Esophagus (tissue), 2 donors: ENCODE results near the gene MED27. TPM values are rescaled to one million over a fixed set of nuclear protein-coding genes. Genes with fewer than 3 reads are reported as not detected.

Source experiments
- H3K27ac ChIP-seq, 2 donors: one replicate each; pipeline ENCODE4 v1.5.1; 2013; ENCODE audit warnings: low read depth in 2 of 2, mild to moderate bottlenecking in 2 of 2, inconsistent platforms in 1 of 2, low read length in 1 of 2, moderate library complexity in 1 of 2
- H3K27me3 ChIP-seq, 2 donors: one replicate each; pipeline ENCODE4 v1.6.1; 2013; ENCODE audit warnings: low read length in 2 of 2, control low read depth in 1 of 2, mild to moderate bottlenecking in 1 of 2; ENCODE audit not compliant: insufficient read depth in 2 of 2, control insufficient read depth in 1 of 2
- H3K36me3 ChIP-seq, 2 donors: one replicate each; pipeline ENCODE4 v1.6.1; 2013; ENCODE audit warnings: low read length in 1 of 2; ENCODE audit not compliant: control insufficient read depth in 2 of 2, insufficient read depth in 2 of 2
- H3K4me1 ChIP-seq, 2 donors: one replicate each; pipeline ENCODE4 v1.6.1; 2013; ENCODE audit warnings: low read length in 1 of 2; ENCODE audit not compliant: control insufficient read depth in 2 of 2, insufficient read depth in 2 of 2
- H3K4me3 ChIP-seq, 2 donors: one replicate each; pipeline ENCODE4 v1.5.1; 2013; ENCODE audit warnings: low read length in 2 of 2, mild to moderate bottlenecking in 2 of 2, low read depth in 1 of 2, moderate library complexity in 1 of 2
- H3K9me3 ChIP-seq, 2 donors: one replicate each; pipeline ENCODE4 v1.6.1; 2013; ENCODE audit warnings: mild to moderate bottlenecking in 2 of 2, low read depth in 1 of 2, low read length in 1 of 2, moderate library complexity in 1 of 2; ENCODE audit not compliant: control insufficient read depth in 2 of 2, insufficient read depth in 1 of 2
- WGBS, 2 donors: extraction: QIAGEN DNeasy Blood & Tissue Kit; methylation state at CpG; one replicate each; pipeline ENCODE4 v1.1.7; 2013; 5-methylcytosine and 5-hydroxymethylcytosine counted together
- polyA plus RNA-seq, 2 donors: library from polyadenylated mRNA; stranded (reverse); fragments of 200-250 nt; gene quantifications; one replicate each; pipeline ENCODE4 v1.2.3, GENCODE V29; 2013
- donor health status: healthy with polysubstance abuse.
- donor health status: Bipolar disorder and iron deficiency.

Gene MED27
- polyA plus RNA-seq, 2 donors: 6.1 to 19.2 TPM

- Histone ChIP-seq H3K9me3 (peaks cover 0 to 2% of the 10 kb centered on the region in 2 donors), H3K4me3 (no peak overlapping the region), H3K27me3 (no peaks in the 10 kb centered on the region), H3K27ac (no peak overlapping the region), H3K36me3 (no peaks in the 10 kb centered on the region), H3K4me1 (no peaks in the 10 kb centered on the region)
- 54 to 60% methylated on average over 9 of the region's 9 CpGs for WGBS, 2 donors
Measured at GRCh38 chr9:131826966-131827525, 252.6 kb downstream of the MED27 start.

DNA sequence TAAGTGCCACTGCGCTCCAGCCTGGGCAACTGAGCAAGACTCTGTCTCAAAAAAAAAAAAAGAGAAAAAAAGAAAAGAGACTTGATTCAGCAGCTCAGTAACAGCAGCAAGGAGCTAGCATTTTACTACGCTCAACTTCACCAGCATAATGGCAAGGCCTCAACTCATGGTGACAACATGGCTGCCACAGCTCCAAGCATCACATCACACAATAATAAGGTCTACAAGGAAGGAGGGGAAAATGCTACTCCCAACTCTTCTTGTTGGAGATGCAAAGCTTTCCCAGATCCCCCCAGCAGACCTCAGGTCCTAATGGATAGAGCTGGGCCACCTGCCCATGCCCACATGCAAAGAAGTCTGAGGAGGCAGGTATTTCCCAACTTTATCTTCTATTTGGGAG is 253.6 kb downstream of the MED27 start:
- Histone ChIP-seq H3K27ac (no peak overlapping the region), H3K4me1 (no peaks in the 10 kb centered on the region), H3K36me3 (no peaks in the 10 kb centered on the region), H3K27me3 (no peaks in the 10 kb centered on the region), H3K9me3 (no peaks in the 10 kb centered on the region), H3K4me3 (no peak overlapping the region)
- WGBS, 2 donors: 96% methylated on average over 2 of the region's 2 CpGs

DNA sequence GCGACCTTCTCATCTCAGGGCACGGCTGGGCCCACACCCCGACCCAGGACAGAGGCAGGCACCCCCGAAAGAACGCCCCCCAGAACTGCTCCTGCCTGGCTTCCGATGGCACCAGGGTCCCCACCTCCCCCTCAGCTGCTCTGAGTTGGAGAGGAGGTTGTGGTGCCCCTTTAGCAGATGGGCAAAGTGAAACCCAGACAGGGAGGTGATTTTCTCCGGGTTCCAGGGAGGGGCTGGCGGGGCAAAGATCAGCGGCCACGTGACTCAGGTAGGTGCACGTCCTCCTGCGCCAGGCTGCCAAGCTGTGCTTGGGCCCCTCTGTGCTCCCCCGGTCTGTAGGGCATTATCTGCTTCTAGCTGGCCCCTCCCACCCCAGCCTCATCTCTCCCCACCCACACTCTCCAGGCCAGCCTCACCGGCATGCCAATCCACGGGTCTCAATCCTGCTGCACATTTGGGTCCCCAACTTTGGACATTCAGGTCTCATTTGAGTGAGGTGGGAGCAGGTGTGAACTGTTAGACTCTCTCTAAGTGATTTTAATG is 254.6 kb downstream of the MED27 start:
- Histone ChIP-seq H3K27ac (no peak overlapping the region), H3K4me3 (no peak overlapping the region), H3K27me3 (no peaks in the 10 kb centered on the region), H3K9me3 (no peaks in the 10 kb centered on the region), H3K36me3 (no peaks in the 10 kb centered on the region), H3K4me1 (no peaks in the 10 kb centered on the region)
- 78 to 83% methylated on average over 15 of the region's 15 CpGs for WGBS, 2 donors

DNA sequence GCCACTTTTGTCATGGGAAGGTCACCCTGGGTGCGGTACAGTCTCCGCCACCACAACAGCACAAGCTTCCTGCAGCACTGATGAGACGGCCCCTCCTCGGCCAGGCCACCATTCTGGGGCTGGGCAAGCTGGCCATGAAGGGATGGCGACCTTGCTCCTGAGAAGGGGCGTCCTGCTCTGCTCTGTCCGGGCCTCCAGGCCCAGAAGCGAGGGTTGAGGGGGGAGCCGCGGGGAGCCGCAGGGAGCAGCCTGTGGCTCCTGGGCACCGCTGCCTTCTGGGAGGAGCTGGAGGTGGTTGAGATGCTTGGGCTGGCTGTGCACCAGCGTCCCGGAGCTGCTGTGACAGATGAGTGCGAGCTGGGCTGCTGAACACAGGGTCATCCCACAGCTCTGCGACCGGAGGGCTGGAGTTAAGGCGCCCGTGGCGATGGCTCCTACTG is 255.5 kb downstream of the MED27 start:
- no peak overlapping the region for H3K4me3 ChIP-seq
- no peaks in the 10 kb centered on the region for H3K36me3 ChIP-seq
- no peaks in the 10 kb centered on the region for H3K27me3 ChIP-seq
- H3K4me1 ChIP-seq: no peaks in the 10 kb centered on the region
- 47 to 53% methylated on average over 20 of the region's 20 CpGs for WGBS, 2 donors
- H3K27ac ChIP-seq: no peak overlapping the region
- no peaks in the 10 kb centered on the region for H3K9me3 ChIP-seq

DNA sequence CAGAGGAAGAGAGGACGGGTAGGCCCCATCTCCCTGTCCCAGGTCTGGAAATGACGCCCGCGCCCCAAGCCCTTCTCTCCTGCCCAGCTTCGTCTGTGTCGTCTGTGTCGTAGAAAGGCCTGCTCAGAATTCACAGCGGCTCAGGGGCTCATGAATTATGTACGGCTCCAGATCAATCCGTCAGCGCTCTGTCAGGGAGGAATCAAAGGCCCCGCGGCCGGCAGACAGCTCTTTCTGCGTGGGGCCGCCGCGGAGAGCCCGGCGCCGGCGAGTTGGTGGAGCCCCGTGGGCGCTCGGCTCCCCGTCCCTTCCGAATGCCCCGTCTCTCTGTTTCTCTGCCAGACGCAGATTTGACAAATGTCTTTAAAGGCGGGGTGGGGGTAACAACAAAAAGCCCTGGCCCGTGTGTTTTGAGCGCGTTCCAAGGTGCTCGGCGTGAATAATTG is 255.9 kb downstream of the MED27 start:
- Histone ChIP-seq H3K9me3 (no peaks in the 10 kb centered on the region), H3K4me3 (no peak overlapping the region), H3K36me3 (no peaks in the 10 kb centered on the region), H3K27me3 (no peaks in the 10 kb centered on the region), H3K4me1 (no peaks in the 10 kb centered on the region), H3K27ac (no peak overlapping the region)
- 42 to 45% methylated on average over 31 to 35 of the region's 35 CpGs for WGBS, 2 donors

- H3K4me1 ChIP-seq: no peaks in the 10 kb centered on the region
- no peak overlapping the region for H3K4me3 ChIP-seq
- H3K36me3 ChIP-seq: no peaks in the 10 kb centered on the region
- no peaks in the 10 kb centered on the region for H3K27me3 ChIP-seq
- H3K27ac ChIP-seq: no peak overlapping the region
- 72 to 80% methylated on average over 7 of the region's 7 CpGs for WGBS, 2 donors
- peaks cover 0 to 1% of the 10 kb centered on the region in 2 donors for H3K9me3 ChIP-seq
Measured at GRCh38 chr9:131818089-131818488, 261.6 kb downstream of the MED27 start.

DNA sequence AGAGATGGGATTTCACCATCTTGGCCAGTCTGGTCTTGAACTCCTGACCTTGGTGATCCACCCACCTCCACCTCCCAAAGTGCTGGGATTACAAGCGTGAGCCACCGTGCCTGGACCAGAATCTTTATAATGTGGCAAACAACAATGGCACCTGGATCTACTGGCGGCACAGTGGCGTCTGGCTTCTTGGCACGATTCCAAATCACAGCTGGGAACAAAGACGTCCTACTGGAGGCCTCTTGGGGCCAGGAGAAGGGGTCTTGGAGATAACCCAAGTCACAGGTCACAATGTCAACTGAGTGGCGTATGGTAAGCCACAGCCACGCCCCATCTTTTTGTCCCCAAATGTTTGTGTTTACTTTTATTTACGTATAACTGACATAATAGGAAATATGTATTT is 262.0 kb downstream of the MED27 start:
- H3K36me3 ChIP-seq: no peaks in the 10 kb centered on the region
- no peak overlapping the region for H3K4me3 ChIP-seq
- H3K27ac ChIP-seq: no peak overlapping the region
- peaks cover 0 to 1% of the 10 kb centered on the region in 2 donors for H3K9me3 ChIP-seq
- WGBS, 2 donors: 29 to 35% methylated on average over 9 of the region's 9 CpGs
- H3K27me3 ChIP-seq: no peaks in the 10 kb centered on the region
- no peaks in the 10 kb centered on the region for H3K4me1 ChIP-seq

DNA sequence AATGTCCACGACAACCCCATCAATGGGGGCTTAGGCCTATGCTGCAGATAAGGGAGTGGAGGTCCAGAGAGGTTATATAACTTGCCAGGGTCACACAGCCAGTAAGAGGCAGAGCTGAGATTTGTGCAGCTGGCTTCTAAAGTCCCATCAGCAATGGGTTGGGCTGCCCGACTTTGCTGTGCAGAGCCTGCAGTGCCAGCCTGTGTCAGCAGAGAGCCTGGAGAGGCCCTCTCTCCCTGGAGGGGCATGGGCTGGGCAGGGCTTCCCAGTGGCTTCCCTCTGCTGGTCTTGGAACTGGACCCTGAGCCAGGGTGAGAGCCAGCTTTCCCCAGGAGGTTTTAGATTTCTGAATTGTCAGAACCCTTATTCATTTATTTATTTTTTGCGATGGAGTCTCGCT is 262.6 kb downstream of the MED27 start:
- Histone ChIP-seq H3K36me3 (no peaks in the 10 kb centered on the region), H3K27me3 (no peaks in the 10 kb centered on the region), H3K4me3 (no peak overlapping the region), H3K27ac (no peak overlapping the region), H3K9me3 (peaks cover 0 to 1% of the 10 kb centered on the region in 2 donors), H3K4me1 (no peaks in the 10 kb centered on the region)
- WGBS, 2 donors: 86 to 87% methylated on average over 4 of the region's 4 CpGs

- Histone ChIP-seq H3K4me1 (no peaks in the 10 kb centered on the region), H3K36me3 (no peaks in the 10 kb centered on the region), H3K27ac (no peak overlapping the region), H3K4me3 (no peak overlapping the region), H3K27me3 (no peaks in the 10 kb centered on the region), H3K9me3 (peaks cover 0 to 1% of the 10 kb centered on the region in 2 donors)
- 40 to 50% methylated on average over 19 of the region's 19 CpGs for WGBS, 2 donors
Measured at GRCh38 chr9:131815970-131816873, 263.4 kb downstream of the MED27 start.
